ENCODE results near the gene RBP5. TPM values are rescaled to one million over a fixed set of nuclear protein-coding genes. Genes with fewer than 3 reads are reported as not detected.

Gene RBP5
- total RNA-seq, 4 donors from 2014 or later = 0.53 to 1.3 TPM; not detected in 2

GRCh38 chr12:7158781-7159609 lies 30.3 kb upstream of the RBP5 start:
- TF ChIP-seq POLR2A (IDR thresholded peaks at IDR 0.05) = no peak
- no peak for TF ChIP-seq CTCF (IDR thresholded peaks at IDR 0.05)
- Histone ChIP-seq H3K27me3 (peaks cover 0 to 19% (median 0%) of the 10 kb centered on the region in 4 donors), H3K36me3 (peaks cover 0 to 22% (median 3%) of the 10 kb centered on the region in 3 donors), H3K9me3 (no peaks in the 10 kb centered on the region), H3K4me3 (no peak overlapping the region), H3K4me1 (peaks cover 7 to 42% (median 10%) of the 10 kb centered on the region in 3 donors), H3K27ac (no peak overlapping the region)
- DNase-seq = no peak
- 69 to 72% methylated on average over 3 to 7 of the region's 10 CpGs for WGBS, 2 donors
- intact Hi-C loops (cut with DNase I) = no loop called here

- WGBS, 2 donors = 92 to 96% methylated on average over 5 to 6 of the region's 17 CpGs
- no peak overlapping the region for H3K4me3 ChIP-seq
- intact Hi-C loops (cut with DNase I) = no loop called here
Observed at GRCh38 chr12:7157391-7157790, 28.7 kb upstream of the RBP5 start.

DNA sequence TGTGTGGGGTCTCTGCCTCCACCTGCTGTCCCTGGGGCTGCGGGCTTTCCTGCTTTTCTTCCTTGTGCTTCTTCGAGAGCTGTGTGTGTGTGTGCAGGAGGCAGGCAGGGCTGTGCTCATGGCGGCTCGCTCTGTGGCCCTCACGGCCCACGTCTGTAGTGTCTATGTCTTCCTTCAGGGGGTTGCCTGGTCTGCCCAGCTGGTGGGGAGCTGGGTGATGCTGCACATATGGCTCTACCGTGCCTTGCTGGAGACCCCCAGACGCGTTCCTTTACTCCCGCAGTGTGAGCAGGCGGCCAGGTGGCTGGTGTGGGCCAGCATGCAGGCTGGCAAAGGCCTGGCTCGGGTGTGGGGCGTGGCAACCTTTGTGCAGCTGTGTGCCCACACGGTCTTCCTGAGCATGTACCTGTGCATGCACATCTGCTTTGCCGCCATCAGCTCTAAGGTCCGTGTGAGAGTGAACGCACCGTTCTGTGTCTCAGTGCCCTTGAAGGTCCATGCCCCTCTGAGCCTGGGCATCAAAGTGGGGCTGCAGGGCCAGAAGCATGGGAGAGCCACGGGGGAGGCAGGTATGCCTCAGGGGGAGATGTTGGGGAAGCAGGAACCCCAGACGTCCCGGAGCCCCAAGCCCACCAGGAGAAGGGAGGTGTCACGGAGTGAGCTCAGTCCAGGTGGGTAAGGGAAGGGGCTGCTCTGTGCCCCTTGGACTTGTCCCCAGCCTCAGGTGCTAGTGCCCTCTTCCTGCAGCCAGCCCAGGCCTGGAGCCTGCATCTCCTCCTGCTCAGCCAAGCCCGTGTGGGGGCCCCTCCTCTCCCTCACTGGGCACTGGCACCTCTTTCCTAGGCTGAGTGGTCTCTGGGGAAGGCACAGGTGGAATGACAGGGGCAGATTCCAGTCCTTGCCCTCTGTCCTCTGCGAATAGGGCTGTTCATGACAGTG lies 27.8 kb upstream of the RBP5 start:
- peaks cover 7 to 36% (median 10%) of the 10 kb centered on the region in 3 donors for H3K4me1 ChIP-seq
- intact Hi-C loops (cut with DNase I) = no loop called here
- no peak overlapping the region for H3K4me3 ChIP-seq
- DNase-seq = no peak
- WGBS, 2 donors = 81 to 85% methylated on average over 3 to 10 of the region's 24 CpGs
- H3K27ac ChIP-seq = no peak overlapping the region
- TF ChIP-seq POLR2A (IDR thresholded peaks at IDR 0.05) = no peak
- no peak for TF ChIP-seq CTCF (IDR thresholded peaks at IDR 0.05)
- H3K27me3 ChIP-seq = no peaks in the 10 kb centered on the region
- H3K36me3 ChIP-seq = peaks cover 3 to 46% (median 4%) of the 10 kb centered on the region in 3 donors
- no peaks in the 10 kb centered on the region for H3K9me3 ChIP-seq

More at GRCh38 chr12:7157391-7157790, 28.7 kb upstream of the RBP5 start:
- no peak overlapping the region for H3K27ac ChIP-seq
- TF ChIP-seq CTCF (IDR thresholded peaks at IDR 0.05) (no peak), POLR2A (IDR thresholded peaks at IDR 0.05) (no peak)
- peaks cover 7 to 39% (median 10%) of the 10 kb centered on the region in 3 donors for H3K4me1 ChIP-seq
- H3K9me3 ChIP-seq = no peaks in the 10 kb centered on the region
- peaks cover 3 to 38% (median 4%) of the 10 kb centered on the region in 3 donors for H3K36me3 ChIP-seq
- no peak for DNase-seq
- H3K27me3 ChIP-seq = peaks cover 0 to 5% (median 0%) of the 10 kb centered on the region in 4 donors

GRCh38 chr12:7155471-7156034 lies 26.9 kb upstream of the RBP5 start:
- H3K4me1 ChIP-seq = peaks cover 7 to 36% (median 10%) of the 10 kb centered on the region in 3 donors
- no peaks in the 10 kb centered on the region for H3K9me3 ChIP-seq
- H3K27ac ChIP-seq = no peak overlapping the region
- peaks cover 3 to 55% (median 10%) of the 10 kb centered on the region in 3 donors for H3K36me3 ChIP-seq
- 20 to 60% methylated on average over 1 to 4 of the region's 8 CpGs for WGBS, 2 donors
- TF ChIP-seq POLR2A (IDR thresholded peaks at IDR 0.05) (no peak), CTCF (IDR thresholded peaks at IDR 0.05) (no peak)
- no peak overlapping the region for H3K4me3 ChIP-seq
- intact Hi-C loops (cut with DNase I) = no loop called here
- DNase-seq = no peak
- no peaks in the 10 kb centered on the region for H3K27me3 ChIP-seq
